ENCODE results near the gene LTBP1.

DNA sequence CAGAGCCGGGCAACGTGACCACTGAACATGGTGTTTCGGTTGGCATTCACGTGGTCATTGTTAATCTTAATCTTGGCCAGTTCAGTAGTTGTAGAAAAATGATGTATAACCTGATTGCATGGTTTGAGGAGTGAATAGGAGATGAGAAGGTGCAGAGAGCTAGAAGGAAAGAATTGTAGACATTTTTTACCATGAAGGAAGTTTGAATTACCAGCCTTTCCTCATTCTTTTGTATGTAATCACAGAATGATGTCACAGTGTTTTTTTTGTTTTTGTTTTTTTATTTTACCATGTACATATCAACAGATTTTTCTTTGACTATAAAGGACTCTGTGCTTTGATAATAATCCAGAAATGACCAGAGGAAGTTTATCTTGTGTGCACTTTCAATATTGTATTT is 126.3 kb downstream of the LTBP1 start:
- TF ChIP-seq, protein P1, sequence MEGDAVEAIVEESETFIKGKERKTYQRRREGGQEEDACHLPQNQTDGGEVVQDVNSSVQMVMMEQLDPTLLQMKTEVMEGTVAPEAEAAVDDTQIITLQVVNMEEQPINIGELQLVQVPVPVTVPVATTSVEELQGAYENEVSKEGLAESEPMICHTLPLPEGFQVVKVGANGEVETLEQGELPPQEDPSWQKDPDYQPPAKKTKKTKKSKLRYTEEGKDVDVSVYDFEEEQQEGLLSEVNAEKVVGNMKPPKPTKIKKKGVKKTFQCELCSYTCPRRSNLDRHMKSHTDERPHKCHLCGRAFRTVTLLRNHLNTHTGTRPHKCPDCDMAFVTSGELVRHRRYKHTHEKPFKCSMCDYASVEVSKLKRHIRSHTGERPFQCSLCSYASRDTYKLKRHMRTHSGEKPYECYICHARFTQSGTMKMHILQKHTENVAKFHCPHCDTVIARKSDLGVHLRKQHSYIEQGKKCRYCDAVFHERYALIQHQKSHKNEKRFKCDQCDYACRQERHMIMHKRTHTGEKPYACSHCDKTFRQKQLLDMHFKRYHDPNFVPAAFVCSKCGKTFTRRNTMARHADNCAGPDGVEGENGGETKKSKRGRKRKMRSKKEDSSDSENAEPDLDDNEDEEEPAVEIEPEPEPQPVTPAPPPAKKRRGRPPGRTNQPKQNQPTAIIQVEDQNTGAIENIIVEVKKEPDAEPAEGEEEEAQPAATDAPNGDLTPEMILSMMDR (IDR thresholded peaks at IDR 0.05): no peak
- no peak for TF ChIP-seq POLR2A (IDR thresholded peaks at IDR 0.05)

Measured in lower leg skin (tissue), 3 donors.